Hippocampal formation (tissue), 2 donors: ENCODE measurements around the gene NECTIN2.
A peak's percentile ranks its signal among the peaks of the same experiment; 100 is the strongest.
"Not testable (repeated sequence)": the region's sequence is repeated elsewhere in the genome, so short reads cannot be mapped to it uniquely, and the experiment has no call there.

Experiments
- DNase-seq, 2 donors: peaks; one replicate each; lab custom pipeline; 2025; lab: John Stamatoyannopoulos, UW

NECTIN2 gene

DNA sequence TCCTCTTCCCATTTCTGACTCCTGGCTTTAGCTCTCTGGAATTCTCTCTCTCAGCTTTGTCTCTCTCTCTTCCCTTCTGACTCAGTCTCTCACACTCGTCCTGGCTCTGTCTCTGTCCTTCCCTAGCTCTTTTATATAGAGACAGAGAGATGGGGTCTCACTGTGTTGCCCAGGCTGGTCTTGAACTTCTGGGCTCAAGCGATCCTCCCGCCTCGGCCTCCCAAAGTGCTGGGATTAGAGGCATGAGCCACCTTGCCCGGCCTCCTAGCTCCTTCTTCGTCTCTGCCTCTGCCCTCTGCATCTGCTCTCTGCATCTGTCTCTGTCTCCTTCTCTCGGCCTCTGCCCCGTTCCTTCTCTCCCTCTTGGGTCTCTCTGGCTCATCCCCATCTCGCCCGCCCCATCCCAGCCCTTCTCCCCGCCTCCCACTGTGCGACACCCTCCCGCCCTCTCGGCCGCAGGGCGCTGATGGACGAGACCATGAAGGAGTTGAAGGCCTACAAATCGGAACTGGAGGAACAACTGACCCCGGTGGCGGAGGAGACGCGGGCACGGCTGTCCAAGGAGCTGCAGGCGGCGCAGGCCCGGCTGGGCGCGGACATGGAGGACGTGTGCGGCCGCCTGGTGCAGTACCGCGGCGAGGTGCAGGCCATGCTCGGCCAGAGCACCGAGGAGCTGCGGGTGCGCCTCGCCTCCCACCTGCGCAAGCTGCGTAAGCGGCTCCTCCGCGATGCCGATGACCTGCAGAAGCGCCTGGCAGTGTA lies 62.2 kb downstream of the NECTIN2 start:
- no peak for DNase-seq

- DNase-seq, result no peak
These were observed 62.8 kb downstream of the NECTIN2 start for GRCh38 chr19:44908836-44909261.

- no peak for DNase-seq
These were observed 63.7 kb downstream of the NECTIN2 start for GRCh38 chr19:44909775-44910174.

GRCh38 chr19:44911896-44912295 lies 65.8 kb downstream of the NECTIN2 start:
- not testable (repeated sequence) for DNase-seq

- DNase-seq, result peak; percentile 19 to 75
These were observed 66.8 kb downstream of the NECTIN2 start for GRCh38 chr19:44912854-44913253.

DNA sequence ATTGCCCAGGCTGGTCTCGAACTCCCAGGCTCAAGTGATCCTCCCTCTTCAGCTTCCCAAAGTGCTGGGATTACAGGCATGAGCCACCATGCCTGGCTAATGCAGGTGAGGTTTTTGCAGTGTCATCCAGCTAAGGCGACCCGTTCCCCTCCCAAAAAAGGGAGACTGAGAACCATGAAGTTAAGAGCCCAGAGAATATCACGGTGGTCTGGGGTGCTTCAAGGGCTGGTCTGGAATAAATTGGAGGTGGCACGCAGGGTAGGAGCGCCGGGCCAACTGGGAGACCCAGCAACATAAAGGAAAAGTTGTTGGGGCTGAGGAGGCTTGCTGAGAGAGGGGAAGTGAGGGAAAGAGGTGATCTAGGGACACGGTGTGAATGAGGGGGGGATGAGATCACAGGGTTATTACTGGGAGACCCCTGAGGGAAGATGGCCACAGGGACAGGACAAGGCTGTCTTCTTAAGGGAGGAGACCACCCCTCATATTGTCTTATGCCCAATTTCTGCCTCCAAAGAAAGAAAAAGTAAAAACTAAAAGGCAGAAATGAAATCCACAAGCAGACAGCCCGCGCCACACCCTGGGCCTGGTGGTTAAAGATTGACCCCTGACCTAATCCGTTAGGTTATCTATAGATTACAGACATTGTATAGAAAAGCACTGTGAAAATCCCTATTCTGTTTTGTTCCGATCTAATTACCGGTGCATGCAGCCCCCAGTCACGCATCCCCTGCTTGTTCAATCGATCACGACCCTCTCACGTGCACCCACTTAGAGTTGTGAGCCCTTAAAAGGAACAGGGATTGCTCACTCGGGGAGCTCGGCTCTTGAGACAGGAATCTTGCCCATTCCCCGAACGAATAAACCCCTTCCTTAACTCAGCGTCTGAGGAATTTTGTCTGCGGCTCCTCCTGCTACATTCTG lies 67.7 kb downstream of the NECTIN2 start:
- not testable (repeated sequence) for DNase-seq

DNA sequence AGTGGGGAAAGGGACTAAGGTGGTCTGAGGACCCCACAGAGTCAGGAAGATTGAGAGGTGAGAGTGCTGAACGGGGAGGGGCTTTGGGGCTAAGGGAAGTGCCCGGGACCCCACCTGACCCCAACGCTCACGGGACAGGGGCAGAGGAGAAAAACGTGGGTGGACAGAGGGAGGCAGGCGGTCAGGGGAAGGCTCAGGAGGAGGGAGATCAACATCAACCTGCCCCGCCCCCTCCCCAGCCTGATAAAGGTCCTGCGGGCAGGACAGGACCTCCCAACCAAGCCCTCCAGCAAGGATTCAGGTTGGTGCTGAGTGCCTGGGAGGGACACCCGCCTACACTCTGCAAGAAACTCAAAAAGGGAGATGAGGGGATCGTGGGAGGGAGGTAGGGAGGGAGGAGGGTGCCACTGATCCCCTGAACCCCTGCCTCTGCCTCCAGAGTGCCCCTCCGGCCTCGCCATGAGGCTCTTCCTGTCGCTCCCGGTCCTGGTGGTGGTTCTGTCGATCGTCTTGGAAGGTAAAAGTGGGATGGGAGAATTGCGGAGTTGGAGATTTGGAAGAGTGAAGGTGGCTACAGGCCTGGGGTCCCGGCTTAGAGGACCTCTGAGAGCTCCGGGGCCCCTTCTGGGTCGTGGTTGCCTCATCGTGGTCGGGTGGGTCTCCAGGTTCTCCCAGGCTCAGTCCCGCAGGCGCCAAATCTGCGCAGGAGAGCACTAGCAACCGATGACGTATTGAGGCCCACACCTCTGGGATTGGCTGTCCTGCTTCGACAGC lies 68.5 kb downstream of the NECTIN2 start, which contains the start of gene APOC1:
APOC1 (plus strand) TSS at position 176 of the 774 bp plus-strand sequence; CDS start at position 460, 284 bp downstream.
- DNase-seq, result peak; percentile 46 to 67

DNA sequence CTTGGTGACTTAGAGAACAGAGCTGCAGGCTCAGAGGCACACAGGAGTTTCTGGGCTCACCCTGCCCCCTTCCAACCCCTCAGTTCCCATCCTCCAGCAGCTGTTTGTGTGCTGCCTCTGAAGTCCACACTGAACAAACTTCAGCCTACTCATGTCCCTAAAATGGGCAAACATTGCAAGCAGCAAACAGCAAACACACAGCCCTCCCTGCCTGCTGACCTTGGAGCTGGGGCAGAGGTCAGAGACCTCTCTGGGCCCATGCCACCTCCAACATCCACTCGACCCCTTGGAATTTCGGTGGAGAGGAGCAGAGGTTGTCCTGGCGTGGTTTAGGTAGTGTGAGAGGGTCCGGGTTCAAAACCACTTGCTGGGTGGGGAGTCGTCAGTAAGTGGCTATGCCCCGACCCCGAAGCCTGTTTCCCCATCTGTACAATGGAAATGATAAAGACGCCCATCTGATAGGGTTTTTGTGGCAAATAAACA lies 78.2 kb downstream of the NECTIN2 start:
- no peak for DNase-seq

GRCh38 chr19:44925114-44925891 lies 79.2 kb downstream of the NECTIN2 start:
- DNase-seq, result peak; percentile 64 to 79

- DNase-seq, result not testable (repeated sequence)
These were observed 80.4 kb downstream of the NECTIN2 start for GRCh38 chr19:44926245-44927077.

DNA sequence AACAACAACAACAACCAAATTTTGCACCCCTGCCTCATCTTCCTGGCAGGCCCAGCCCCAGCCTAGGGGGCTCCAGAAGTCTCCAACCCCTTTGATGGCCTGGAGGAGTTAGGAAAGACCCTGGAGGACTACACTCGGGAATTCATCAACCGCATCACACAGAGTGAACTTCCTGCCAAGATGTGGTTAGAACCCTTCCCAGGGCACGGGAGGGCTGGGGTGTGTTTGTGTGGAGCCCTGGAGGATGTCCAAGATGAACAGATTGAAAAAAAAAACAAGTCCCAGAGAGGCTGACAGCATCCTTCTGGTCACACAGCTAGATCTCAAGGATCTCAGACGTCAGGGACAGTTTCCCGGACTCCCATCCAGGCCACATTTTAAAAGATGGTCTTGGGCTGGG lies 81.6 kb downstream of the NECTIN2 start:
- DNase-seq, result no peak

- no peak for DNase-seq
These were observed 84.0 kb downstream of the NECTIN2 start for GRCh38 chr19:44930088-44930487.

- DNase-seq, result no peak
These were observed 85.4 kb downstream of the NECTIN2 start for GRCh38 chr19:44931541-44931940.
